ENCODE data around the gene REST. TPM values are rescaled to one million over a fixed set of nuclear protein-coding genes. Genes with fewer than 3 reads are reported as not detected.
"Not testable (repeated sequence)": the region's sequence is repeated elsewhere in the genome, so short reads cannot be mapped to it uniquely, and the experiment has no call there.

REST gene
- polyA plus RNA-seq, 3 donors: 6.3 to 71.2 (median 44.2) TPM

DNA sequence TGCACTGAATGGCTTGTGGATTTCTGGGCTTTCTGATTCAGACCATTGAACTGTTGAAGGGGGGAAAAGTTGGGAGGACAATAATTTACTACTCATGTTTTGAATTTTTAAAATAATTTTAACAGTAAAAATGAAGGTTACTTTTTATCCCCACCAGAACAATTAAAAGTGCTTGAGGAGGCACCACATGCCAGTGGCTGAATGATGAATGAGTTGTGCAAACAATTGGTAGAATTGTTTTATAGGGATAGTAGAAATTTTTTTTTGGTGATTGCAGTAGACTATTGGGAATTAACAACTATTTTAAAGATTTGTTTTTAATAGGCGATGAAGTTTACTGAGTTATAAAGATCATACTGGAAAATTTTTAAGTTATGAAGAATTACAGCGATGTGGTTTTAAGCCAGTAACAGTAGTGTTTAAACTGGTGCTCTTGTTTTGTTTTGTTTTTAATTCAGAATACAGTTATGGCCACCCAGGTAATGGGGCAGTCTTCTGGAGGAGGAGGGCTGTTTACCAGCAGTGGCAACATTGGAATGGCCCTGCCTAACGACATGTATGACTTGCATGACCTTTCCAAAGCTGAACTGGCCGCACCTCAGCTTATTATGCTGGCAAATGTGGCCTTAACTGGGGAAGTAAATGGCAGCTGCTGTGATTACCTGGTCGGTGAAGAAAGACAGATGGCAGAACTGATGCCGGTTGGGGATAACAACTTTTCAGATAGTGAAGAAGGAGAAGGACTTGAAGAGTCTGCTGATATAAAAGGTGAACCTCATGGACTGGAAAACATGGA lies 2.7 kb downstream of the REST start:
- no peaks in the 10 kb centered on the region for H3K9me3 ChIP-seq (replicated peaks in 1 of 2; ENCODE audit: control insufficient read depth in 1 of 2, insufficient read depth in 1 of 2, low read length in 2 of 2)
- peak overlapping the region; percentile 85 for H3K9ac ChIP-seq (ENCODE audit: insufficient read depth, low read length, poor library complexity, severe bottlenecking)
- H4K20me1 ChIP-seq (ENCODE audit: insufficient read depth, low read length): peaks cover 44% of the 10 kb centered on the region
- H3K79me2 ChIP-seq (ENCODE audit: insufficient read depth, low read length): peaks cover 66% of the 10 kb centered on the region
- TF ChIP-seq, protein P1, sequence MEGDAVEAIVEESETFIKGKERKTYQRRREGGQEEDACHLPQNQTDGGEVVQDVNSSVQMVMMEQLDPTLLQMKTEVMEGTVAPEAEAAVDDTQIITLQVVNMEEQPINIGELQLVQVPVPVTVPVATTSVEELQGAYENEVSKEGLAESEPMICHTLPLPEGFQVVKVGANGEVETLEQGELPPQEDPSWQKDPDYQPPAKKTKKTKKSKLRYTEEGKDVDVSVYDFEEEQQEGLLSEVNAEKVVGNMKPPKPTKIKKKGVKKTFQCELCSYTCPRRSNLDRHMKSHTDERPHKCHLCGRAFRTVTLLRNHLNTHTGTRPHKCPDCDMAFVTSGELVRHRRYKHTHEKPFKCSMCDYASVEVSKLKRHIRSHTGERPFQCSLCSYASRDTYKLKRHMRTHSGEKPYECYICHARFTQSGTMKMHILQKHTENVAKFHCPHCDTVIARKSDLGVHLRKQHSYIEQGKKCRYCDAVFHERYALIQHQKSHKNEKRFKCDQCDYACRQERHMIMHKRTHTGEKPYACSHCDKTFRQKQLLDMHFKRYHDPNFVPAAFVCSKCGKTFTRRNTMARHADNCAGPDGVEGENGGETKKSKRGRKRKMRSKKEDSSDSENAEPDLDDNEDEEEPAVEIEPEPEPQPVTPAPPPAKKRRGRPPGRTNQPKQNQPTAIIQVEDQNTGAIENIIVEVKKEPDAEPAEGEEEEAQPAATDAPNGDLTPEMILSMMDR (IDR thresholded peaks at IDR 0.05): no peak
- peak overlapping the region in 1 of 2 donors; percentile 94 for H3K27ac ChIP-seq (ENCODE audit: low read depth in 1 of 2, low read length in 2 of 2)
- H3K36me3 Mint-ChIP-seq: peaks cover 8 to 26% of the 10 kb centered on the region in 2 donors
- no peak for DNase-seq
- H3K4me1 ChIP-seq (ENCODE audit: control insufficient read depth in 1 of 2, insufficient read depth in 2 of 2, low read length in 2 of 2): peaks cover 30 to 37% of the 10 kb centered on the region in 2 donors
- peak overlapping the region in 3 of 7 donors; percentile 47 to 95 (median 86) for H3K27ac Mint-ChIP-seq
- peak overlapping the region; percentile 85 for H3K4me2 ChIP-seq (replicated peaks; ENCODE audit: extremely low read depth, low read length, poor library complexity, severe bottlenecking)
- intact Hi-C loops (cut with micrococcal nuclease): no loop called here
- peak overlapping the region; percentile 90 for H2AFZ ChIP-seq (ENCODE audit: insufficient read depth, low read depth, low read length, poor library complexity, severe bottlenecking)
- no peaks in the 10 kb centered on the region for H3K9me3 Mint-ChIP-seq
- H3K4me3 ChIP-seq (replicated peaks in 1 of 3; ENCODE audit: low read depth in 2 of 3, low read length in 3 of 3): peak overlapping the region; percentile 53 to 95 (median 58)
- WGBS (ENCODE audit: insufficient coverage): 83% methylated on average over 6 of the region's 6 CpGs
- peaks cover 51% of the 10 kb centered on the region for H3K4me1 Mint-ChIP-seq
- peaks cover 0 to 21% of the 10 kb centered on the region in 2 donors for H3K36me3 ChIP-seq (replicated peaks in 1 of 2; ENCODE audit: control insufficient read depth in 1 of 2, insufficient read depth in 2 of 2, low read length in 2 of 2)
- peak overlapping the region in 1 of 2 donors; percentile 98 for H3K4me3 Mint-ChIP-seq
- H3K27me3 Mint-ChIP-seq (ENCODE audit: low read depth in 3 of 3): no peaks in the 10 kb centered on the region
- H3K27me3 ChIP-seq (ENCODE audit: control insufficient read depth in 2 of 2, insufficient read depth in 2 of 2, low read length in 2 of 2): no peaks in the 10 kb centered on the region

- Histone ChIP-seq H3K79me2 (ENCODE audit: insufficient read depth, low read length) (peaks cover 100% of the 10 kb centered on the region), H4K20me1 (ENCODE audit: insufficient read depth, low read length) (peaks cover 76% of the 10 kb centered on the region), H3K36me3 (replicated peaks in 1 of 2; ENCODE audit: control insufficient read depth in 1 of 2, insufficient read depth in 2 of 2, low read length in 2 of 2) (peaks cover 6 to 57% of the 10 kb centered on the region in 2 donors), H3K4me2 (replicated peaks; ENCODE audit: extremely low read depth, low read length, poor library complexity, severe bottlenecking) (no peak overlapping the region), H3K4me3 (replicated peaks in 1 of 3; ENCODE audit: low read depth in 2 of 3, low read length in 3 of 3) (no peak overlapping the region), H3K9me3 (replicated peaks in 1 of 2; ENCODE audit: control insufficient read depth in 1 of 2, insufficient read depth in 1 of 2, low read length in 2 of 2) (no peaks in the 10 kb centered on the region), H3K27me3 (ENCODE audit: control insufficient read depth in 2 of 2, insufficient read depth in 2 of 2, low read length in 2 of 2) (no peaks in the 10 kb centered on the region), H3K27ac (ENCODE audit: low read depth in 1 of 2, low read length in 2 of 2) (no peak overlapping the region), H3K4me1 (ENCODE audit: control insufficient read depth in 1 of 2, insufficient read depth in 2 of 2, low read length in 2 of 2) (peaks cover 18 to 24% of the 10 kb centered on the region in 2 donors), H3K9ac (ENCODE audit: insufficient read depth, low read length, poor library complexity, severe bottlenecking) (no peak overlapping the region), H2AFZ (ENCODE audit: insufficient read depth, low read depth, low read length, poor library complexity, severe bottlenecking) (no peak overlapping the region)
- Mint-ChIP-seq H3K4me1 (peaks cover 39% of the 10 kb centered on the region), H3K4me3 (no peak overlapping the region), H3K36me3 (peaks cover 20 to 47% of the 10 kb centered on the region in 2 donors), H3K27me3 (ENCODE audit: low read depth in 3 of 3) (no peaks in the 10 kb centered on the region), H3K27ac (no peak overlapping the region), H3K9me3 (no peaks in the 10 kb centered on the region)
- intact Hi-C loops (cut with micrococcal nuclease): no loop called here
- WGBS (ENCODE audit: insufficient coverage): no CpG with 5 or more reads among the region's 3 CpGs
- TF ChIP-seq, protein P1 (IDR thresholded peaks at IDR 0.05): no peak
- DNase-seq: no peak
Measured at GRCh38 chr4:56914336-56914735, 6.6 kb downstream of the REST start.

DNA sequence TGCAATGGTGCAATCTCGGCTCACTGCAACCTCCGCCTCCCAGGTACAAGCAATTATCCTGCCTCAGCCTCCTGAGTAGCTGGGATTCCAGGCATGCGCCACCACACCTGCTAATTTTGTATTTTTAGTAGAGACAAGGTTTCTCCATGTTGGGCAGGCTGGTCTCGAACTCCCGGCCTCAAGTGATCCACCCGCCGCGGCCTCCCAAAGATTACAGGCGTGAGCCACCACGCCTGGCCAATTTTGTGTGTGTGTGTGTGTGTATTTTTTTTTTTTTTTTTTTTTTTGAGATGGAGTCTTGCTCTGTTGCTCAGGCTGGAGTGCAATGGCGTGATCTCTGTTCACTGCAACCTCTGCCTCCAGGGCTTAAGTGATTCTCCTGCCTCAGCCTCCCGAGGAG lies 7.3 kb downstream of the REST start:
- H2AFZ ChIP-seq (ENCODE audit: insufficient read depth, low read depth, low read length, poor library complexity, severe bottlenecking); H3K27me3 Mint-ChIP-seq (ENCODE audit: low read depth in 3 of 3); H3K27me3 ChIP-seq (ENCODE audit: control insufficient read depth in 2 of 2, insufficient read depth in 2 of 2, low read length in 2 of 2); DNase-seq; H3K4me3 Mint-ChIP-seq; H3K27ac ChIP-seq (ENCODE audit: low read depth in 1 of 2, low read length in 2 of 2); H3K9ac ChIP-seq (ENCODE audit: insufficient read depth, low read length, poor library complexity, severe bottlenecking); H3K27ac Mint-ChIP-seq; H3K9me3 Mint-ChIP-seq; intact Hi-C loops (cut with micrococcal nuclease); H3K9me3 ChIP-seq (replicated peaks in 1 of 2; ENCODE audit: control insufficient read depth in 1 of 2, insufficient read depth in 1 of 2, low read length in 2 of 2); H3K4me2 ChIP-seq (replicated peaks; ENCODE audit: extremely low read depth, low read length, poor library complexity, severe bottlenecking); H3K4me3 ChIP-seq (replicated peaks in 1 of 3; ENCODE audit: low read depth in 2 of 3, low read length in 3 of 3): not testable (repeated sequence)
- WGBS (ENCODE audit: insufficient coverage): 92% methylated on average over 2 of the region's 12 CpGs
- Histone ChIP-seq H3K36me3 (replicated peaks in 1 of 2; ENCODE audit: control insufficient read depth in 1 of 2, insufficient read depth in 2 of 2, low read length in 2 of 2) (peaks cover 10 to 63% of the 10 kb centered on the region in 2 donors), H3K79me2 (ENCODE audit: insufficient read depth, low read length) (peaks cover 95% of the 10 kb centered on the region), H3K4me1 (ENCODE audit: control insufficient read depth in 1 of 2, insufficient read depth in 2 of 2, low read length in 2 of 2) (peaks cover 13 to 18% of the 10 kb centered on the region in 2 donors), H4K20me1 (ENCODE audit: insufficient read depth, low read length) (peaks cover 76% of the 10 kb centered on the region)
- H3K4me1 Mint-ChIP-seq: peaks cover 33% of the 10 kb centered on the region
- H3K36me3 Mint-ChIP-seq: peaks cover 25 to 52% of the 10 kb centered on the region in 2 donors
